Dermis blood vessel endothelial cell (primary cell): ENCODE data around the gene PROM1. TPM values are rescaled to one million over a fixed set of nuclear protein-coding genes. Genes with fewer than 3 reads are reported as not detected.

Source experiments
- DNase-seq: peaks from one replicate; pipeline ENCODE4 v3.0.0; 2010
- total RNA-seq: library from RNA; depleted of rRNA; stranded (reverse); fragments of >200 nt; gene quantifications from 2 replicates; pipeline ENCODE4 v1.2.3, GENCODE V29; 2014

The PROM1 gene
- total RNA-seq, 1 donor from 2014 or later: 1.0 TPM

- DNase-seq: peak; percentile 82
These were observed 57.6 kb downstream of the PROM1 start for GRCh38 chr4:16026160-16026761.

DNA sequence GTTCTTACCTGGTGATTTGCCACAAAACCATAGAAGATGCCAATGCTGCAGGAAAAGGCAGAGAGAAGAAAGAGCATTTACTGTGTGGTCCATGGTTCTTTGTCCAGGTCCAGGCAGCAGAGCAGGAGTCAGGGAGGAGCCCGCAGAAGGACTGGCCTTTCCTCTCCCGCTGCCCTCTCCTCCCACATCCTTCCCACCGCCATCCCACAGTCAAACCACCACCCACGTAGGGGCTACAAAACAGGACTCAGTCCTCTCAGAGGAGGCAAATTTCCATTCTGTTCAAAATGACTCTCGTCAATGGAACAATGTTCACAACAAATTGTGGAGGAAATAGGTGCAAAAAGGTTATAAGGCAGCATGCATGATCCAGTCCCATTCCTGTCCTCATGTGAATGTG is 58.6 kb downstream of the PROM1 start:
- no peak for DNase-seq

- no peak for DNase-seq
These were observed 59.9 kb downstream of the PROM1 start for GRCh38 chr4:16023776-16024408.

DNA sequence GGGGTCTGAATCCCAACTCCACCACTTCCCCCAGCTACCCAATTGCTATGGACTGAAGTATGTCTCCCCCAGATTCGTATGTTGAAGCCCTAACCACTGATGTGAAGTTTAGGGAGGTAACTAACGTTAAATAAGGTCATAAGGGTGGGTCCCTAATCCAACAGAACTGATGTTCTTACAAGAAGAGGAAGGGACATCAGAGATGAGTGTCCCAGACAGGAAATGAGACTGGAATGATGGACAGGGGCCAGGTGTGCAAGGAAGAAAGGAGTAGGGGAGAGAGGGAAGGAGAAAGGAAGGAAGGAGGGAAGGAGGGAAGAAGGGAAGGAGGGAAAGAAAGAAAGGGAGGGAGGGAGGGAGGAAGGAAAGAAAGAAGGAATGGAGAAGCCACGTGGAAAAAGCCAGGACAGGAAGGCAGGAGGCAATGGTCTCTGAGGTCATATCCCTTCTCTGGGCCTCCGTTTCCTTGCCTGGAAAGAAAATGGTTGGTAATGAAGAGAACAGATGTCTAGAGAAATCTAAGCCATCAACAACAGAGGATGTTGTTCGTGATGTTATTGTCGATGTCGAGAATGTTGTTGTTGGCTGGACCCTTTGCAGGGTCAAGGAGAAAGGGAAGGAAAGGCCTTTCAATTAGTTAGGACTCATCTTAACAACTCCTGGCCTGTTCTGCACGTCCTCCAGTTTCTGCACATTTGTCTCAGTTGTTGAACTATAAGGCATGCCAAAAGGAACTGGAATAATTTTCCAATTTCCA is 61.8 kb downstream of the PROM1 start:
- no peak for DNase-seq

- no peak for DNase-seq
These were observed 64.2 kb downstream of the PROM1 start for GRCh38 chr4:16019649-16020048.

- DNase-seq: no peak
These were observed 65.0 kb downstream of the PROM1 start for GRCh38 chr4:16018841-16019240.

DNA sequence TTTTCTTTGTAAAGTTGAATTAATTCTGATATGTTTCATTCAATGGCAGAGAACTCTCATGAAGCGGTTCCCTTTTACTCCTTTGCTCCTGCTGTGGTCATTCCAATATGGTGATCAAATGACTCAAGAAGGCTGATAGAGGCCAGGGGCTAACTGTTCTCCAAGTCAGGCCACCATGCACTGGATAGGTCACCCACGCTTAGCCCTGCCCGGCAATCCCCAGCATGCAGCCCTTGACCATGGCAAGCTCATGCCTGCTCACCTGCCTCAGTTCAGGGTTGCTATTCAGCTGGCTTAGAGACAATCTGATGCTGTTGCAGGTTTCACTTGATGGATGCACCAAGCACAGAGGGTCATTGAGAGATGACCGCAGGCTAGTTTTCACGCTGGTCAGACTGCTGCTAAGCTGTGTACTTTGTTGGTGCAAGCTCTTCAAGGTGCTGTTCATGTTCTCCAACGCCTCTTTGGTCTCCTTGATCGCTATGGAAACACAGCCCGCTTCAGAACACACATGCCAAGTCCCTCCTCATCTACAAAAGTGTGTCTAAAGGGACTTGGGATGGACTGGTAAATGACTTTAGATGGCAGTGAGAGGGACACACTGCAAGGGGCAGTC is 65.7 kb downstream of the PROM1 start:
- no peak for DNase-seq

DNA sequence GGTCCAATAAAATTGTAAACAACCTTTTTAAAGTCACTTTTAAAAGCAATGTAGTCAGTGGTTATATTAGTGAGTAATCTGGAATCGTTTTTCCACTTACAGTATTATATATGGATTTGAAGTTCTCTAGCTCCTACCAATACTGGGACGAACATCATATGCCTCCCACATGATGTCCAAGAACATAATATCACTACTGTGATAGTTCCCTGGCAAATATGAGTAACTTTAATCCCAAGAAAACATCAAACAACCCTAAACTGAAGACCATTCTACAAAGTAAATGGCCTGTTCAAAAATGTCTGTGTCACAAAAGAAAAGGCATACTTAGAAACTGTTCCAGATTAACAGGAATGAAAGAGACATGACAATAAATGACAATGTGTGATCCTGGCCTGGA is 67.3 kb downstream of the PROM1 start:
- DNase-seq: no peak

- DNase-seq: no peak
These were observed 72.7 kb downstream of the PROM1 start for GRCh38 chr4:16011173-16011572.

GRCh38 chr4:16009153-16009552 is 74.7 kb downstream of the PROM1 start:
- DNase-seq: no peak

- DNase-seq: no peak
These were observed 76.2 kb downstream of the PROM1 start for GRCh38 chr4:16007471-16008095.

GRCh38 chr4:16006771-16007446 is 76.9 kb downstream of the PROM1 start:
- no peak for DNase-seq

DNA sequence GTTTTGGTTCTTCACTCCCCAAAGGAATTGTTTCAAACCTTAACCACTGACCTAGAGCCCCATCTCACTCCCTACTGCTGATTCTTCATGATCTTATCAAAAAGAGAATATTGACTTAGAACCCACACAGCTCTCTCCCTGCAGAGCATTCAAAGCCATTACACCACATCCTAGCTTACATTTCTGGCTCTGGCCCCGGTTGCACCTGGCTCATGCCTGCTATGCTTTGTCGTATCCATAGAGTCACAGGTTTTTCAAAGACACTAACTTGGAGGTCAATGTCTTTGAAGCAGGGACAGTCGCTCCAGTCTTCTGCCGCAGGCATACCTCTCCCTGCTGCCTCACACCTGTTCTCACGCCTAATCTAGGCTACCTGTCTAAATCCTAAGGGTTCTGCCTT is 78.1 kb downstream of the PROM1 start:
- no peak for DNase-seq

DNA sequence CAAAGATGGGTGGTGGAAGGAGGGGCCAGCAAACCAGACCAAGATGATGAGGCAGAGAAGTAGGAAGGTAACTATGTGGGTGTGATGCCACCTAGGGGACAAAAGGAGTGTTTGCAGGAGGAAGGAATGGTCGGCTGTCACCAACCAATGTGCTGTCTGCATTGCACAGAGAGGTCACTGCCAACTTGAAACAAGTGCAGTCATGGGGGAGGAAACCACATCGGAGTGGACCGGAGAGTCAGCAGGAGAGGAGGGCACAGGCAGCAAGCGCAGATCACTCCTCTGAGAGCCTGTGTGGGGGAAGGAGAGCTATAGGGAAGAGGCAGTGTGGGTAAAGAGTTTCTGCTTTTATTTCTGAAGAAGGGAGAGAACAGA is 82.4 kb downstream of the PROM1 start:
- peak; percentile 79 for DNase-seq

- no peak for DNase-seq
These were observed 82.9 kb downstream of the PROM1 start for GRCh38 chr4:16000708-16001483.

DNA sequence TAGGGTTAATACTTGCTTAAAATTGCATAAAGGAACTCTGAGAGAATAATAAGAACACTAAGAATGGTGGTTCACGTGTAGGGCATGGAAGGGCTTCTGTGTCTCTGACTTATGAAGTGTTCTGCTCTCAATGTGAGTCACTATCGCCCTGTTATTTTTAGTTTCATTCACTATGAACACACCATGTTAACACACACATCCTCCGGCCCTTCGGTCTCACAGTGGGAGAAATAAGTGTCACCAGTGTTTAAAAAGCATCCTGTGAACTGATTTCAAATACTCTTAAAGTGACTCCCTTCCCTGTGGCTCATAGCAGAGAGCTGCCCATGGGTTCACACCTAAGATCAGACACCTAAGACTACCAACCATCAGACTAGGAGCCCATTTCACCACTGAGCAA is 87.0 kb downstream of the PROM1 start:
- DNase-seq: no peak

DNA sequence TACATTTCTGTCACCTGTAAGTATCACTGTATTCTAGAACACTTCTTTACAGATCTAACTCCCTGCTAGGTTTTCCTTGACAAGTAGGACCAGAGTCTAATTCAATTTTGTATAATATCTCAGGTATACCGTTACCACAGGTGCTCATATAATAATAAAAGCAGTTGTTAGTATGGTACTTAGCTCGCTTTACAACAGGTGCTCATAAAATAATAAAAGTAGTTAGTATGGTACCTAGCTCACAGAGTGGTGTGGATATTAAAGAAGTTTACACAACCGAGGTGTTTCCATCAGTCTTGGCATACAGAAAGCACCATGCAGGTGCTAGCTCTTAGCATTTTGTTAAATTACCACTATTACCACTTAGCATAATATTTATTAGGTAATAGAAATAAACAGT is 88.0 kb downstream of the PROM1 start:
- DNase-seq: no peak

DNA sequence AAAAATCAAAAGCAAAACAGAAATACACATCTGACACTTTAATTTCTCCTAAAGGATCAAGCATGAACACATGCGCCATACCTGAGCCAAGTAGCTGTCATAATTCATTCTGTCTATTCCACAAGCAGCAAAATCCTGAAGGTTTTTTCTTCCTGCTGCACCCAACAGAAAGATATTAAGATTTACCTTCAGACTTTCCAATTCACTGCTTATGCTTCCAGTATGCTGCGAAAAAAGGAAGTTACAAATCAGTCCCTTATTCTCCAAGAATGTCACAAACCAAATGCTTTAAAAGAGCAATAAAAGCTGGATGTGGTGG is 91.7 kb downstream of the PROM1 start:
- no peak for DNase-seq

GRCh38 chr4:15990570-15991285 is 93.1 kb downstream of the PROM1 start:
- no peak for DNase-seq

GRCh38 chr4:15989424-15989823 is 94.4 kb downstream of the PROM1 start:
- DNase-seq: no peak

GRCh38 chr4:15988222-15988621 is 95.6 kb downstream of the PROM1 start:
- no peak for DNase-seq
